ENCODE data around the gene RBM20.

Gene RBM20

GRCh38 chr10:110781139-110781538, 137.0 kb downstream of the RBM20 start:
- FAIRE-seq (no peak), DNase-seq (ENCODE audit: low spot score) (no peak)

- FAIRE-seq = no peak
Observed at GRCh38 chr10:110782616-110783015, 138.5 kb downstream of the RBM20 start.

GRCh38 chr10:110783509-110784107, 139.5 kb downstream of the RBM20 start:
- FAIRE-seq (no peak), DNase-seq (ENCODE audit: low spot score) (no peak)

More at GRCh38 chr10:110782616-110783015, 138.5 kb downstream of the RBM20 start:
- DNase-seq (ENCODE audit: low spot score) = no peak

GRCh38 chr10:110784198-110784597, 140.1 kb downstream of the RBM20 start:
- DNase-seq (ENCODE audit: low spot score) (no peak), FAIRE-seq (no peak)

- no peak for FAIRE-seq
- no peak for DNase-seq (ENCODE audit: low spot score)
Observed at GRCh38 chr10:110786172-110786571, 142.0 kb downstream of the RBM20 start.

- FAIRE-seq (no peak), DNase-seq (ENCODE audit: low spot score) (no peak)
Observed at GRCh38 chr10:110788620-110789385, 144.7 kb downstream of the RBM20 start.

GRCh38 chr10:110789604-110790433, 145.7 kb downstream of the RBM20 start:
- FAIRE-seq (no peak), DNase-seq (ENCODE audit: low spot score) (no peak)

GRCh38 chr10:110790913-110791506, 146.9 kb downstream of the RBM20 start:
- no peak for DNase-seq (ENCODE audit: low spot score)
- FAIRE-seq = no peak

GRCh38 chr10:110791541-110792073, 147.5 kb downstream of the RBM20 start:
- DNase-seq (ENCODE audit: low spot score) (no peak), FAIRE-seq (no peak)

GRCh38 chr10:110792476-110793125, 148.5 kb downstream of the RBM20 start:
- no peak for DNase-seq (ENCODE audit: low spot score)
- FAIRE-seq = no peak

- DNase-seq (ENCODE audit: low spot score) = no peak
- FAIRE-seq = no peak
Observed at GRCh38 chr10:110793128-110793812, 149.1 kb downstream of the RBM20 start.

GRCh38 chr10:110793886-110794285, 149.8 kb downstream of the RBM20 start:
- FAIRE-seq = no peak
- DNase-seq (ENCODE audit: low spot score) = no peak

GRCh38 chr10:110794808-110795207, 150.7 kb downstream of the RBM20 start:
- FAIRE-seq (no peak), DNase-seq (ENCODE audit: low spot score) (no peak)

GRCh38 chr10:110797416-110797815, 153.3 kb downstream of the RBM20 start:
- no peak for DNase-seq (ENCODE audit: low spot score)
- no peak for FAIRE-seq

GRCh38 chr10:110798340-110798739, 154.2 kb downstream of the RBM20 start:
- no peak for FAIRE-seq
- no peak for DNase-seq (ENCODE audit: low spot score)

- peak; percentile 14 for DNase-seq (ENCODE audit: low spot score)
- FAIRE-seq = no peak
Observed at GRCh38 chr10:110802090-110802489, 158.0 kb downstream of the RBM20 start.

- FAIRE-seq (peak; percentile 76), DNase-seq (ENCODE audit: low spot score) (peak; percentile 66)
Observed at GRCh38 chr10:110802551-110803238, 158.6 kb downstream of the RBM20 start.

- DNase-seq (ENCODE audit: low spot score) = no peak
- FAIRE-seq = no peak
Observed at GRCh38 chr10:110803239-110803749, 159.2 kb downstream of the RBM20 start.

GRCh38 chr10:110803830-110804338, 159.7 kb downstream of the RBM20 start:
- FAIRE-seq (no peak), DNase-seq (ENCODE audit: low spot score) (no peak)

Measured in RCC 7860 (cell line).